HG03521 (cell line): ENCODE data around the gene TRUB2.
"Not testable (repeated sequence)": the region's sequence is repeated elsewhere in the genome, so short reads cannot be mapped to it uniquely, and the experiment has no call there.

Experiments
- ATAC-seq: cut with Tn5 transposase; IDR thresholded peaks from one replicate; pipeline ENCODE4 v1.9.1; 2021; ENCODE audit warnings: mild to moderate bottlenecking, moderate library complexity; ENCODE audit not compliant: unreplicated experiment

TRUB2 gene

GRCh38 chr9:128304136-128304970 is 17.9 kb downstream of the TRUB2 start:
- ATAC-seq, result no peak

- no peak for ATAC-seq
These were observed 23.4 kb downstream of the TRUB2 start for GRCh38 chr9:128298535-128299482.

GRCh38 chr9:128297221-128297773 is 24.9 kb downstream of the TRUB2 start:
- ATAC-seq, result no peak

GRCh38 chr9:128296340-128297220 is 25.7 kb downstream of the TRUB2 start:
- no peak for ATAC-seq

- no peak for ATAC-seq
These were observed 28.1 kb downstream of the TRUB2 start for GRCh38 chr9:128294142-128294541.

GRCh38 chr9:128293091-128293490 is 29.2 kb downstream of the TRUB2 start:
- no peak for ATAC-seq

- ATAC-seq, result no peak
These were observed 30.2 kb downstream of the TRUB2 start for GRCh38 chr9:128292009-128292408.

- ATAC-seq, result no peak
These were observed 33.8 kb downstream of the TRUB2 start for GRCh38 chr9:128288273-128289004.

- no peak for ATAC-seq
These were observed 35.8 kb downstream of the TRUB2 start for GRCh38 chr9:128286440-128286839.

- ATAC-seq, result no peak
These were observed 37.0 kb downstream of the TRUB2 start for GRCh38 chr9:128285033-128285784.

- no peak for ATAC-seq
These were observed 39.7 kb downstream of the TRUB2 start for GRCh38 chr9:128282500-128282899.

GRCh38 chr9:128280084-128280622 is 42.1 kb downstream of the TRUB2 start:
- no peak for ATAC-seq

- not testable (repeated sequence) for ATAC-seq
These were observed 42.9 kb downstream of the TRUB2 start for GRCh38 chr9:128279088-128280073.

GRCh38 chr9:128276574-128277270 is 45.5 kb downstream of the TRUB2 start:
- no peak for ATAC-seq

- ATAC-seq, result peak; percentile 93
These were observed 46.2 kb downstream of the TRUB2 start, which contains the start of gene SWI5 for GRCh38 chr9:128276008-128276573. SWI5 (plus strand) TSS chr9:128276276.

- peak; percentile 38 for ATAC-seq
These were observed 46.8 kb downstream of the TRUB2 start, which contains the start of gene GOLGA2 for GRCh38 chr9:128275198-128276007. GOLGA2 (minus strand) TSS chr9:128276007; CDS start chr9:128275976, 31 bp downstream.
